Measurements from ENCODE around the gene WDR31.

WDR31 gene

GRCh38 chr9:113343732-113344231, 3.7 kb upstream of the WDR31 start (continued):
- no peak; the same call in 1 of the 2 replicates for TF ChIP-seq PRDM4 (tag by site-specific recombination; IDR thresholded peaks at IDR 0.05)
- no peak for TF ChIP-seq ZNF23 (tag by site-specific recombination; IDR thresholded peaks at IDR 0.05; ENCODE audit: borderline replicate concordance)
- no peak for TF ChIP-seq HIC1 (tag by site-specific recombination; IDR thresholded peaks at IDR 0.05)
- peak; percentile 29; the same call in 1 of the 2 replicates for TF ChIP-seq KLF10 (tag by site-specific recombination; IDR thresholded peaks at IDR 0.05)
- no peak for TF ChIP-seq ZNF148 (tag by site-specific recombination; IDR thresholded peaks at IDR 0.05; ENCODE audit: borderline replicate concordance)
- peak; percentile 48 for TF ChIP-seq SP7 (tag by site-specific recombination; IDR thresholded peaks at IDR 0.05)
- TF ChIP-seq ZNF561 (tag by site-specific recombination; IDR thresholded peaks at IDR 0.05; ENCODE audit: borderline replicate concordance) = peak; percentile 82; the same call in 1 of the 2 replicates
- TF ChIP-seq ZBTB6 (tag by site-specific recombination; IDR thresholded peaks at IDR 0.05) = no peak
- TF ChIP-seq GFI1B (tag by site-specific recombination; IDR thresholded peaks at IDR 0.05) = no peak
- no peak for TF ChIP-seq ZNF837 (tag by site-specific recombination; IDR thresholded peaks at IDR 0.05)
- no peak for TF ChIP-seq ZNF24 (tag by site-specific recombination; IDR thresholded peaks at IDR 0.05)
- no peak for TF ChIP-seq ZBTB7A (tag by site-specific recombination; IDR thresholded peaks at IDR 0.05; ENCODE audit: low read depth)
- no peak for TF ChIP-seq FEZF1 (tag by site-specific recombination; IDR thresholded peaks at IDR 0.05)
- TF ChIP-seq ZSCAN30 (tag by site-specific recombination; IDR thresholded peaks at IDR 0.05) = no peak
- no peak for TF ChIP-seq ZNF211 (tag by site-specific recombination; IDR thresholded peaks at IDR 0.05; ENCODE audit: low read depth)
- no peak for TF ChIP-seq ZFP41 (tag by site-specific recombination; IDR thresholded peaks at IDR 0.05; ENCODE audit: borderline replicate concordance)
- TF ChIP-seq ZNF26 (tag by site-specific recombination; IDR thresholded peaks at IDR 0.05) = no peak
- TF ChIP-seq ZXDB (tag by site-specific recombination; IDR thresholded peaks at IDR 0.05) = no peak
- TF ChIP-seq ZNF280C (tag by site-specific recombination; IDR thresholded peaks at IDR 0.05) = no peak
- no peak for TF ChIP-seq ZNF221 (tag by site-specific recombination; IDR thresholded peaks at IDR 0.05; ENCODE audit: borderline replicate concordance)
- peak; percentile 41; the same call in 1 of the 2 replicates for TF ChIP-seq ZIC2 (tag by site-specific recombination; IDR thresholded peaks at IDR 0.05)
- no peak for TF ChIP-seq ZFP37 (tag by site-specific recombination; IDR thresholded peaks at IDR 0.05)
- no peak for TF ChIP-seq ZNF596 (tag by site-specific recombination; IDR thresholded peaks at IDR 0.05)
- peak; percentile 95 for TF ChIP-seq ZNF335 (tag by site-specific recombination; conservative IDR thresholded peaks at IDR 0.05)
- no peak for TF ChIP-seq ZNF404 (tag by site-specific recombination; IDR thresholded peaks at IDR 0.05)
- TF ChIP-seq ZNF155 (tag by site-specific recombination; IDR thresholded peaks at IDR 0.05) = no peak
- TF ChIP-seq ZNF214 (tag by site-specific recombination; IDR thresholded peaks at IDR 0.05; ENCODE audit: borderline replicate concordance) = peak; percentile 28; the same call in 1 of the 2 replicates
- peak; percentile 38; the same call in 1 of the 2 replicates for TF ChIP-seq GLIS1 (tag by site-specific recombination; IDR thresholded peaks at IDR 0.05)

Measured in HEK293 (cell line).